Measurements from ENCODE around the gene MYMX.
A peak's percentile ranks its signal among the peaks of the same experiment; 100 is the strongest.
"Not testable (repeated sequence)": the region's sequence is repeated elsewhere in the genome, so short reads cannot be mapped to it uniquely, and the experiment has no call there.

The MYMX gene

DNA sequence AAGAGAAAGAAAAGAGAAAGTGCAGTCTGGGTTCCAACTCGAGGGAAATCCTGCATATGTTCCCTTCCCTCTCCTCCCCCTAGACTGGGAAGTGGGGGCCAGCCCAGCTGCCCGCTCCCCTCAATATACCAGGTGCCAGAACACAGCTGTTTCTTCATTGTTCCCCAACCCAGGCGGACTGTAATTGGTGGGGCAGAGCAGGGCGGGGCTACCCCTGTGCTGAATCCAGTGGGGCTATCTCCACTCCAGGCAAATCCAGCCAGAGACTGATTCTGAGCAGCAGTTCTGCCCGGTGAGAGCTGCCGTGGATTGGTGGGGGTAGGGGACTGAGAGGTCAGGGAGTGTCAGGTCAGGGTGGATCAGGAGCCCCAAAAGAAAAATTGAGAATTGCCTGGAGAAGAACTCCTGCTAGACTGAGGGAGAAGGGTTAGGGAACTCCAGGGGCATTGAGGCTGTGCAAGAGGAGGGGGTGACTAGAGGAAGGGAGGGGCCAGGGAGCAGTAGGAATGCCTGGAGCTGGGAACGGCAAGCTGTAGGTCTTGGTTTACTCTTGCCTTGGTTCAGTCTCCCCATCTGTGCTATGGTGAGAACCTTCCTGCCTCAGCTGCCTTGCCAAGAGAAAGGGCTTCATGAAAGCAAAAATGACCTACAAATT lies at the start of gene MYMX:
Gene MYMX, plus strand, starts transcription at position 250 of the 655 bp plus-strand sequence. CDS start 546 bp downstream, outside the sequence.
- DNase-seq (ENCODE audit: low read depth in 2 of 2), result no peak

- no peak for DNase-seq (ENCODE audit: low read depth in 2 of 2)
Observed at GRCh38 chr6:44167567-44167966, 49.2 kb upstream of the MYMX start.

GRCh38 chr6:44169154-44169553 lies 47.6 kb upstream of the MYMX start:
- no peak for DNase-seq (ENCODE audit: low read depth in 2 of 2)

- no peak for DNase-seq (ENCODE audit: low read depth in 2 of 2)
Observed at GRCh38 chr6:44169886-44170570, 46.7 kb upstream of the MYMX start.

DNA sequence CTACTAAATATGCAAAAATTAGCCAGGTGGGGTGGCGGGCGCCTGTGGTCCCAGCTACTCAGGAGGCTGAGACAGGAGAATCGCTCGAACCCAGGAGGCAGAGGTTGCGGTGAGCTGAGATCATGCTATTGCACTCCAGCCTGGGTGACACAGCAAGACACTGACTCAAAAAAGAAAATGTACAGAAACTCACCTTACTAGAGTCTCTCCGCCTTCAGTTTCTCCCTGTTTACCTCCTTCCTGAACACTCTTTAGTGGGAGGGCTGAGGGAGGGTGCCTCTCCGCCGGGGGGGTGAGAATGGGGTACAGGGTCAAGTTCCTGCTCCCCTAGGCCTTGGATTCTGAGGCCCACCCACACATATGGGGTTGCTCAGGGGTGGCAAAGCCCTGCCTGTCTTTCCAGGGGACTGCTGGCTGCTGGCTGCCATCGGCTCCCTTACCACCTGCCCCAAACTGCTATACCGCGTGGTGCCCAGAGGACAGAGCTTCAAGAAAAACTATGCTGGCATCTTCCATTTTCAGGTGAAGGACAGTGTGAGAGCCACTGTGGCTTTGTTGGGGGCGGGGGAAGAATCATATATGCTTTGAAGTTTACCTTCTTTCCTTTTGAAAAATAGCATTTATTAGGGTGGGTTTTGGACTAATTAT lies 44.7 kb upstream of the MYMX start:
- DNase-seq (ENCODE audit: low read depth in 2 of 2), result no peak

- DNase-seq (ENCODE audit: low read depth in 2 of 2), result peak; percentile 27 to 32
Observed at GRCh38 chr6:44172731-44173500, 43.8 kb upstream of the MYMX start.

GRCh38 chr6:44176130-44176761 lies 40.5 kb upstream of the MYMX start:
- DNase-seq (ENCODE audit: low read depth in 2 of 2), result no peak

DNA sequence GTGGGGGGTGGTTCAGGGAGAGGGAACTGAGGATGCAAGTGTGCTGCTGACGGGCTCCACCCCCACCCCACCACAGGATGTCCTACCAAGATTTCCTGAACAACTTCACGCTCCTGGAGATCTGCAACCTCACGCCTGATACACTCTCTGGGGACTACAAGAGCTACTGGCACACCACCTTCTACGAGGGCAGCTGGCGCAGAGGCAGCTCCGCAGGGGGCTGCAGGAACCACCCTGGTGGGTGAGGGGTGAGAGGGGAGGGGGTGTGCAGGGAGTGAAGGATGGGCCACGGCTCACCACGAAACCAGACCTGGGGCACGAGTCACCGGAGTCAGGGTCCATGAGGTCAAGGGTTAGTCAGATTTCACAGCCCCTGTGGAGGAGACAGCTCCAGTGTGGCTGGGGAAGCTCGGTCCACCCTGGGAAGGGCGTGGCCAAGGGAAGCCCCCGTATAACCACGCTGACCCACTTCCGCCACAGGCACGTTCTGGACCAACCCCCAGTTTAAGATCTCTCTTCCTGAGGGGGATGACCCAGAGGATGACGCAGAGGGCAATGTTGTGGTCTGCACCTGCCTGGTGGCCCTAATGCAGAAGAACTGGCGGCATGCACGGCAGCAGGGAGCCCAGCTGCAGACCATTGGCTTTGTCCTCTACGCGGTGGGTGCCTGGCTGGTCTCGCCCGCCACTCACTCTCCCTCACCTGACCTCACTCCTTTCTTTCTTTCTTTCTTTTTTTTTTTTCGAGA lies 39.8 kb upstream of the MYMX start:
- DNase-seq (ENCODE audit: low read depth in 2 of 2), result no peak

DNA sequence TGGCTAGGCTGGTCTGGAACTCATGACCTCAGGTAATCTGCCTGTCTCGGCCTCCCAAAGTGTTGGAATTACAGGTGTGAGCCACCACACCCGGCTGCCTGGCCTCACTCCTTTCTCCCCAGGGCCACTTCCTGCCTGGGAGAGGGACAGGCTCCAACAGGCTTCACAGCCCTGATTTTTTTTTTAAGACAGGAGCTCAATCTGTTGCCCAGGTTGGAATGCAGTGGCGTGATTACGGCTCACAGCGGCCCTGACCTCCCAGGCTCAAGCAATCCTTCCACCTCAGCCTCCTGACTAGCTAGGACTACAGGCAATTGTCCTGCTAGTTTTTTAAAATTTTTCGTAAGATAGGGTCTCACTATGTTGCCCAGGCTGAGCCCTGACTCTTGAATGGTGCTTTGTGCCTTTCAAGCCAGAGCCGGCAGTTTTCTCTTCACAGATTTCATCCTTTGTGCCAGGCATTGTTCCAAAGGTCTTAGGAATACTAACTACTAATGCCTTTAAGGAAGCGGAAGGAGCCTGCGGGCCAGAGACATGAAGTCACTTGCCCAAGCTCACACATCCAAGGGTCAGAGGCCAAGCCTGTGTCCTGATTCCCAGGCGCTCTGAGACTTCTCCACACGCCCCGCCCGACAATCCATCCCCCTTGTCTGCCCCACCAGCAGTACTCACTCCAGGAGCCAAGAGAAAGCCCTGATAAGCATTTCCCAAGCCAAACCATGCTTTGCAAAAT lies 38.9 kb upstream of the MYMX start:
- no peak for DNase-seq (ENCODE audit: low read depth in 2 of 2)

GRCh38 chr6:44178424-44179071 lies 38.2 kb upstream of the MYMX start:
- DNase-seq (ENCODE audit: low read depth in 2 of 2), result no peak

GRCh38 chr6:44179072-44179536 lies 37.6 kb upstream of the MYMX start:
- DNase-seq (ENCODE audit: low read depth in 2 of 2), result no peak

DNA sequence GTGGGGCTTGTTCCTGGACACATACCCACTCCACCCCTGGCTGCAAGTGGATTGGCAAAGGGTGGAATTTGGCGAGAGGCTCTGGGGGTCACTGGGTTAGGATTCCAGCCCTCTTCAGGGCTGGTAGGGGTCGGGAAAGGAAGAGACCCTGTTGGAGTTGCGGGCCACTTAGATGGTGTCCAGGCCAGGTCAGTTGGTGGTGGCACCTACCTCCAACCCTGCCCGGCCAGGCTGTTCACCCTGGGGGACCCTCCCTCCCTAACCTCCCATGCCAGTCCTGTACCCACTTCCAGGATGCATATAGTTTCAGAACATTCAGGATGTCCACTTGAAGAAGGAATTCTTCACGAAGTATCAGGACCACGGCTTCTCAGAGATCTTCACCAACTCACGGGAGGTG lies 37.1 kb upstream of the MYMX start:
- DNase-seq (ENCODE audit: low read depth in 2 of 2), result no peak

DNA sequence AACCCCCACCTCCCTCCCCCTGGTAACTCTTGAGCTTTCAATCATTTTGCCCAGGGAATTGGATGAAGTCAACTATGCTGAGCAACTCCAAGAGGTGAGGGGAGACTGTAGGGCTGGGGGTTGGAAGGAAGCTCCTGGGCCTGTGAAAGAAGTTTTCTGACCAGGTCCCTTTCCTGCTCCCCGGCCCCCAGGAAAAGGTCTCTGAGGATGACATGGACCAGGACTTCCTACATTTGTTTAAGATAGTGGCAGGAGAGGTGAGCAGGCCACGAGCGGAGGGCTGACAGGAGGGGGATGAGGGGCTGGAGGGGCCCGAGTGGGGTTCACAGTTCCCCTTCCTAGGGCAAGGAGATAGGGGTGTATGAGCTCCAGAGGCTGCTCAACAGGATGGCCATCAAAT lies 36.3 kb upstream of the MYMX start:
- no peak for DNase-seq (ENCODE audit: low read depth in 2 of 2)

- no peak for DNase-seq (ENCODE audit: low read depth in 2 of 2)
Observed at GRCh38 chr6:44180886-44181285, 35.8 kb upstream of the MYMX start.

GRCh38 chr6:44181784-44182183 lies 34.9 kb upstream of the MYMX start:
- DNase-seq (ENCODE audit: low read depth in 2 of 2), result not testable (repeated sequence)

GRCh38 chr6:44182911-44183390 lies 33.8 kb upstream of the MYMX start:
- no peak for DNase-seq (ENCODE audit: low read depth in 2 of 2)

DNA sequence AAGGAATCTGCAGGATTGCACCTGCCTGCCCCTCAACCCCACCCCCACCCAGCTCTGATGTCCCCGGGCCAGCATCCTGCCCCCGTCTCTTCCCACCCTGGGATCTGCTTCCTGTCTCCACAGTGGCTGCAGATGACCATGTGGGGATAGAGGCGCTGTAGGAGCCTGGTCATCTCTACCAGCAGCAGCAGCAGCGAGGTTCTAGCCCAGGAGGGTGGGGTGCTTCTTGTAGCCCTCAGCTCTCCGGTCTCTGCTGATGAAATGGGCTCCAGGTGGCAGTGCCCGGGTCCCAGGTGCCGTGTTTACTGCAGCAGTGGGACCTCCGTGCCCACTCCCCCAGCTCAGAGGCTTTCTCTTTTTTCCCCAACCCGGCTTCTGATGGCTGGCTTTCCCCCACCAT lies 32.9 kb upstream of the MYMX start:
- no peak for DNase-seq (ENCODE audit: low read depth in 2 of 2)

DNA sequence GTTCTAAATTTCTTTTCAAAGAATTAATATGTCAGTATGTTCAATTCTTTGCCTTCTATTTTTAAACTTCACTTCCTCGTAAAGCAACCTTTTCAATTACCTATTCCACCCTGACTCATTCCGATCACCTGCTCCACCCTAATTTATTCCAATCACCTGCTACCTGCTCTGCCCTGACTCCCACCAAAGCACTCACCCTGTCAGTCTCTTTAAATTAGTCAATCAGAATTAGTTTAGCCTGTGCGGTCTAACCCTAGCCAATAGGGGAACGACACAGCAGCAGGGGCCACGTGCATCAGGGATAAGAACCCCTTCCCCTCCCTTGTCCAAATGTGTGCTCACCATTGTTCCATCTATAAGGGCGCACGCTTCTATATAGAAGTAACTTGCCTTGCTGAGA lies 31.4 kb upstream of the MYMX start:
- not testable (repeated sequence) for DNase-seq (ENCODE audit: low read depth in 2 of 2)

GRCh38 chr6:44185953-44186634 lies 30.6 kb upstream of the MYMX start:
- DNase-seq (ENCODE audit: low read depth in 2 of 2), result no peak
